Neural progenitor cell (in vitro differentiated cells): ENCODE data around the gene AKAP6. TPM values are rescaled to one million over a fixed set of nuclear protein-coding genes. Genes with fewer than 3 reads are reported as not detected.

Experiments
- DNase-seq: peaks from one replicate; pipeline ENCODE4 v3.0.0-alpha.2; 2016; ENCODE audit warnings: low spot score
- H2AFZ ChIP-seq: fragments of 200-600 bp; sonication (generic); replicated peaks from 2 replicates; pipeline ENCODE4 v1.6.1; 2016; ENCODE audit warnings: antibody characterized with exemption
- H3F3A ChIP-seq: fragments of 200-600 bp; sonication (generic); 2 replicates; pipeline ENCODE4 v1.6.1; 2016; ENCODE audit warnings: antibody characterized with exemption, low read depth
- H3K27ac ChIP-seq: fragments of 200-600 bp; sonication (generic); 2 replicates; pipeline ENCODE4 v1.5.1; 2016; ENCODE audit warnings: mild to moderate bottlenecking
- H3K27me3 ChIP-seq: fragments of 200-600 bp; sonication (generic); 2 replicates; pipeline ENCODE4 v1.6.1; 2016; ENCODE audit warnings: mild to moderate bottlenecking, moderate library complexity
- H3K36me3 ChIP-seq: fragments of 200-600 bp; sonication (generic); 2 replicates; pipeline ENCODE4 v1.5.1; 2016
- H3K4me1 ChIP-seq: fragments of 200-600 bp; sonication (generic); 2 replicates; pipeline ENCODE4 v1.6.1; 2016; ENCODE audit warnings: mixed run types
- H3K4me2 ChIP-seq: fragments of 200-600 bp; sonication (generic); 2 replicates; pipeline ENCODE4 v1.6.1; 2016
- H3K4me3 ChIP-seq: fragments of 200-600 bp; sonication (generic); 2 replicates; pipeline ENCODE4 v1.5.1; 2016
- H3K79me2 ChIP-seq: fragments of 200-600 bp; sonication (generic); 2 replicates; pipeline ENCODE4 v1.6.1; 2016; ENCODE audit warnings: low read depth
- H3K9ac ChIP-seq: fragments of 200-600 bp; sonication (generic); 2 replicates; pipeline ENCODE4 v1.6.1; 2016
- H3K9me3 ChIP-seq: fragments of 200-600 bp; sonication (generic); 2 replicates; pipeline ENCODE4 v1.5.1; 2016; ENCODE audit warnings: low read depth
- H4K20me1 ChIP-seq: fragments of 200-600 bp; sonication (generic); 2 replicates; pipeline ENCODE4 v1.6.1; 2016; ENCODE audit warnings: low read depth
- H3K27ac Mint-ChIP-seq: 3 replicates; pipeline ENCODE4 v1.8.0; 2021; ENCODE audit warnings: mixed read lengths
- H3K27me3 Mint-ChIP-seq: 2 replicates; pipeline ENCODE4 v1.8.0; 2022; ENCODE audit warnings: low read depth, mild to moderate bottlenecking, inconsistent platforms, moderate library complexity, mixed read lengths; ENCODE audit not compliant: insufficient read depth
- H3K36me3 Mint-ChIP-seq: 3 replicates; pipeline ENCODE4 v1.8.0; 2021; ENCODE audit warnings: mixed read lengths
- H3K4me1 Mint-ChIP-seq: 3 replicates; pipeline ENCODE4 v1.8.0; 2021; ENCODE audit warnings: mixed read lengths
- H3K4me3 Mint-ChIP-seq: 3 replicates; pipeline ENCODE4 v1.8.0; 2021; ENCODE audit warnings: mild to moderate bottlenecking, moderate library complexity, mixed read lengths
- H3K9me3 Mint-ChIP-seq: 3 replicates; pipeline ENCODE4 v1.8.0; 2020; ENCODE audit warnings: mixed read lengths
- EZH2 ChIP-seq: fragments of 200-600 bp; sonication (generic); IDR thresholded peaks from 2 replicates; pipeline ENCODE4 v1.6.1; 2017; ENCODE audit warnings: antibody characterized with exemption, mild to moderate bottlenecking, moderate library complexity
- EZH2phosphoT487 ChIP-seq: fragments of 200-600 bp; sonication (generic); IDR thresholded peaks from 2 replicates; pipeline ENCODE4 v1.6.1; 2017; ENCODE audit warnings: antibody characterized with exemption
- total RNA-seq: library from RNA; depleted of rRNA; stranded (reverse); fragments of >200 nt; gene quantifications from 2 replicates; pipeline ENCODE4 v1.2.3, GENCODE V29; 2015; ENCODE audit warnings: low replicate concordance
- TF ChIP-seq, protein P1 (sequence below): fragments of 200-600 bp; sonication (generic); IDR thresholded peaks from 2 replicates; pipeline ENCODE4 v1.5.1; 2017; ENCODE audit warnings: antibody characterized with exemption, mild to moderate bottlenecking

AKAP6 gene
- total RNA-seq, 1 donor from 2014 or later = 3.7 TPM

- Mint-ChIP-seq H3K4me3 (no peak overlapping the region), H3K4me1 (no peaks in the 10 kb centered on the region), H3K27me3 (no peaks in the 10 kb centered on the region), H3K9me3 (no peaks in the 10 kb centered on the region), H3K36me3 (no peaks in the 10 kb centered on the region), H3K27ac (no peak overlapping the region)
- Histone ChIP-seq H3K4me1 (no peaks in the 10 kb centered on the region), H3K36me3 (no peaks in the 10 kb centered on the region), H3K27ac (no peak overlapping the region), H3K9ac (no peak overlapping the region), H3K79me2 (no peaks in the 10 kb centered on the region), H3K27me3 (no peaks in the 10 kb centered on the region), H4K20me1 (no peaks in the 10 kb centered on the region), H3F3A (no peaks in the 10 kb centered on the region), H3K9me3 (no peaks in the 10 kb centered on the region), H3K4me2 (no peak overlapping the region), H2AFZ (no peak overlapping the region), H3K4me3 (no peak overlapping the region)
- TF ChIP-seq, protein P1, sequence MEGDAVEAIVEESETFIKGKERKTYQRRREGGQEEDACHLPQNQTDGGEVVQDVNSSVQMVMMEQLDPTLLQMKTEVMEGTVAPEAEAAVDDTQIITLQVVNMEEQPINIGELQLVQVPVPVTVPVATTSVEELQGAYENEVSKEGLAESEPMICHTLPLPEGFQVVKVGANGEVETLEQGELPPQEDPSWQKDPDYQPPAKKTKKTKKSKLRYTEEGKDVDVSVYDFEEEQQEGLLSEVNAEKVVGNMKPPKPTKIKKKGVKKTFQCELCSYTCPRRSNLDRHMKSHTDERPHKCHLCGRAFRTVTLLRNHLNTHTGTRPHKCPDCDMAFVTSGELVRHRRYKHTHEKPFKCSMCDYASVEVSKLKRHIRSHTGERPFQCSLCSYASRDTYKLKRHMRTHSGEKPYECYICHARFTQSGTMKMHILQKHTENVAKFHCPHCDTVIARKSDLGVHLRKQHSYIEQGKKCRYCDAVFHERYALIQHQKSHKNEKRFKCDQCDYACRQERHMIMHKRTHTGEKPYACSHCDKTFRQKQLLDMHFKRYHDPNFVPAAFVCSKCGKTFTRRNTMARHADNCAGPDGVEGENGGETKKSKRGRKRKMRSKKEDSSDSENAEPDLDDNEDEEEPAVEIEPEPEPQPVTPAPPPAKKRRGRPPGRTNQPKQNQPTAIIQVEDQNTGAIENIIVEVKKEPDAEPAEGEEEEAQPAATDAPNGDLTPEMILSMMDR = no peak
- DNase-seq = no peak
These were observed 122.0 kb downstream of the AKAP6 start for GRCh38 chr14:32450919-32451675.

- TF ChIP-seq EZH2 (no peak), EZH2phosphoT487 (no peak)
- TF ChIP-seq, protein P1 = no peak
- Histone ChIP-seq H3K27me3 (no peaks in the 10 kb centered on the region), H3K4me3 (no peak overlapping the region), H3K4me2 (no peak overlapping the region), H3K27ac (no peak overlapping the region), H3K9me3 (no peaks in the 10 kb centered on the region), H4K20me1 (no peaks in the 10 kb centered on the region), H3K9ac (no peak overlapping the region), H3K36me3 (no peaks in the 10 kb centered on the region), H3K4me1 (no peaks in the 10 kb centered on the region), H2AFZ (no peak overlapping the region), H3K79me2 (no peaks in the 10 kb centered on the region), H3F3A (no peaks in the 10 kb centered on the region)
- Mint-ChIP-seq H3K27me3 (no peaks in the 10 kb centered on the region), H3K4me1 (no peaks in the 10 kb centered on the region), H3K36me3 (no peaks in the 10 kb centered on the region), H3K27ac (no peak overlapping the region), H3K4me3 (no peak overlapping the region), H3K9me3 (no peaks in the 10 kb centered on the region)
- DNase-seq = no peak
These were observed 125.0 kb downstream of the AKAP6 start for GRCh38 chr14:32453857-32454810.

GRCh38 chr14:32457213-32457920 is 128.3 kb downstream of the AKAP6 start:
- Histone ChIP-seq H3K79me2 (no peaks in the 10 kb centered on the region), H3K27me3 (no peaks in the 10 kb centered on the region), H2AFZ (no peak overlapping the region), H4K20me1 (no peaks in the 10 kb centered on the region), H3K4me3 (no peak overlapping the region), H3K9ac (no peak overlapping the region), H3K4me2 (no peak overlapping the region), H3K27ac (no peak overlapping the region), H3F3A (no peaks in the 10 kb centered on the region), H3K9me3 (no peaks in the 10 kb centered on the region), H3K4me1 (no peaks in the 10 kb centered on the region), H3K36me3 (no peaks in the 10 kb centered on the region)
- H3K36me3 Mint-ChIP-seq = no peaks in the 10 kb centered on the region
- H3K27me3 Mint-ChIP-seq = no peaks in the 10 kb centered on the region
- no peak for DNase-seq
- TF ChIP-seq EZH2 (no peak), EZH2phosphoT487 (no peak)
- TF ChIP-seq, protein P1 = no peak
- H3K4me3 Mint-ChIP-seq = no peak overlapping the region
- H3K4me1 Mint-ChIP-seq = no peaks in the 10 kb centered on the region
- peaks cover 6% of the 10 kb centered on the region for H3K9me3 Mint-ChIP-seq
- H3K27ac Mint-ChIP-seq = no peak overlapping the region
